Femur (tissue), 1 donor: ENCODE data around the gene MEGF11.

Source experiments
- DNase-seq: peaks from one replicate; pipeline ENCODE4 v3.0.0-alpha.2; 2017

The MEGF11 gene

GRCh38 chr15:66138096-66138783, 115.3 kb downstream of the MEGF11 start:
- no peak for DNase-seq

GRCh38 chr15:66136948-66137347, 116.6 kb downstream of the MEGF11 start:
- DNase-seq: no peak

GRCh38 chr15:66135664-66136063, 117.9 kb downstream of the MEGF11 start:
- no peak for DNase-seq

GRCh38 chr15:66134284-66134683, 119.3 kb downstream of the MEGF11 start:
- no peak for DNase-seq

GRCh38 chr15:66133247-66133885, 120.2 kb downstream of the MEGF11 start:
- DNase-seq: no peak

GRCh38 chr15:66132251-66132816, 121.2 kb downstream of the MEGF11 start:
- DNase-seq: no peak

GRCh38 chr15:66131831-66132230, 121.7 kb downstream of the MEGF11 start:
- no peak for DNase-seq

GRCh38 chr15:66131200-66131599, 122.3 kb downstream of the MEGF11 start:
- no peak for DNase-seq

GRCh38 chr15:66130496-66131034, 123.0 kb downstream of the MEGF11 start:
- no peak for DNase-seq

GRCh38 chr15:66129586-66129985, 124.0 kb downstream of the MEGF11 start:
- no peak for DNase-seq

GRCh38 chr15:66128116-66128680, 125.4 kb downstream of the MEGF11 start:
- no peak for DNase-seq

GRCh38 chr15:66126456-66126855, 127.1 kb downstream of the MEGF11 start:
- no peak for DNase-seq

GRCh38 chr15:66126031-66126441, 127.5 kb downstream of the MEGF11 start:
- no peak for DNase-seq

- DNase-seq: no peak
Observed at GRCh38 chr15:66124651-66125050, 128.9 kb downstream of the MEGF11 start.

GRCh38 chr15:66123799-66124198, 129.8 kb downstream of the MEGF11 start:
- no peak for DNase-seq

GRCh38 chr15:66120422-66120821, 133.1 kb downstream of the MEGF11 start:
- no peak for DNase-seq

GRCh38 chr15:66117841-66118240, 135.7 kb downstream of the MEGF11 start:
- DNase-seq: no peak

GRCh38 chr15:66115568-66116206, 137.9 kb downstream of the MEGF11 start:
- DNase-seq: no peak

- DNase-seq: no peak
Observed at GRCh38 chr15:66114863-66115425, 138.6 kb downstream of the MEGF11 start.

GRCh38 chr15:66112388-66112787, 141.2 kb downstream of the MEGF11 start:
- no peak for DNase-seq

GRCh38 chr15:66111363-66111762, 142.2 kb downstream of the MEGF11 start:
- DNase-seq: no peak

GRCh38 chr15:66110864-66111263, 142.7 kb downstream of the MEGF11 start:
- no peak for DNase-seq

- DNase-seq: no peak
Observed at GRCh38 chr15:66109826-66110225, 143.7 kb downstream of the MEGF11 start.
